ENCODE measurements around the gene PARM1.

The PARM1 gene

DNA sequence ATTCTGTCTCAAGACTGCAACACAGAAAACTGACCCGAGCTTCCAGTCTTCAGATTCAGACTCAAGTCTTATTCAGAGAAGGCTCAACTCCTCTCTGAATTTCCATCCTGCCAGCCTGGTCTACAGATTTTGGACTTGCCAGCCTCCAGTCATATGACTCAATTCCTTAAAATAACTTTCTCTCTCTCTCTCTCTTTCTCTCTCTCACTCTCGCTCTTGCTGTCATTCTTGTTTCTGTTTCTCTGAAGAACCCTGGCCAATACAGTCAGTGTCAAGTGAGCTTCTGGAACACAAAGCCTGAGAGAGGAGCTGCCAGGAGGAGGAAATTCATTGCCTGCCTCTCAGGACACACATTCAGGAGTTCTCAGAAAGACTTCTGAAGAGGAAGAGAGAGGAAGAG is 154.9 kb downstream of the PARM1 start:
- H3K4me3 ChIP-seq (ENCODE audit: low read depth, low read length) = no peak overlapping the region
- TF ChIP-seq, protein P1, sequence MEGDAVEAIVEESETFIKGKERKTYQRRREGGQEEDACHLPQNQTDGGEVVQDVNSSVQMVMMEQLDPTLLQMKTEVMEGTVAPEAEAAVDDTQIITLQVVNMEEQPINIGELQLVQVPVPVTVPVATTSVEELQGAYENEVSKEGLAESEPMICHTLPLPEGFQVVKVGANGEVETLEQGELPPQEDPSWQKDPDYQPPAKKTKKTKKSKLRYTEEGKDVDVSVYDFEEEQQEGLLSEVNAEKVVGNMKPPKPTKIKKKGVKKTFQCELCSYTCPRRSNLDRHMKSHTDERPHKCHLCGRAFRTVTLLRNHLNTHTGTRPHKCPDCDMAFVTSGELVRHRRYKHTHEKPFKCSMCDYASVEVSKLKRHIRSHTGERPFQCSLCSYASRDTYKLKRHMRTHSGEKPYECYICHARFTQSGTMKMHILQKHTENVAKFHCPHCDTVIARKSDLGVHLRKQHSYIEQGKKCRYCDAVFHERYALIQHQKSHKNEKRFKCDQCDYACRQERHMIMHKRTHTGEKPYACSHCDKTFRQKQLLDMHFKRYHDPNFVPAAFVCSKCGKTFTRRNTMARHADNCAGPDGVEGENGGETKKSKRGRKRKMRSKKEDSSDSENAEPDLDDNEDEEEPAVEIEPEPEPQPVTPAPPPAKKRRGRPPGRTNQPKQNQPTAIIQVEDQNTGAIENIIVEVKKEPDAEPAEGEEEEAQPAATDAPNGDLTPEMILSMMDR (IDR thresholded peaks at IDR 0.05; ENCODE audit: borderline replicate concordance, insufficient read depth, low read depth, low read length) = no peak

DNA sequence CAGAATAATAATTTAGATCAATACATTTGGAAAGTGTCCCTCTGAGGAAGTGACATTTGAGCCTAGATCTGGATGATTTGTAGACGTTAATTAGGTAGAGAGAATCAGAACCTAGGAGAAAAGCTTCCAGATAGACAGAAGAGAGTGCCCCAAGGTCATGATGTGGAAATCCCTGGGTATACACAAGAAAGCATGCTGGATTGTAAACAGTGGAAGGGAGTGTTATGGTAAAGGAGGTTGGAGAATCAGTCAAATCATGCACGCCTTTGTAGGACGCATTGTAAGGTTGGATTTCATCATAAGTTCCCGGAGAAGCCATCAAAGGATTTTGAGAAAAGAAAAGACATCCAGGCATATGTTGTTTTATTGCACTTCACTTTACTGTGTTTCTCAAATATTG is 156.3 kb downstream of the PARM1 start:
- no peak overlapping the region for H3K4me3 ChIP-seq (ENCODE audit: low read depth, low read length)

DNA sequence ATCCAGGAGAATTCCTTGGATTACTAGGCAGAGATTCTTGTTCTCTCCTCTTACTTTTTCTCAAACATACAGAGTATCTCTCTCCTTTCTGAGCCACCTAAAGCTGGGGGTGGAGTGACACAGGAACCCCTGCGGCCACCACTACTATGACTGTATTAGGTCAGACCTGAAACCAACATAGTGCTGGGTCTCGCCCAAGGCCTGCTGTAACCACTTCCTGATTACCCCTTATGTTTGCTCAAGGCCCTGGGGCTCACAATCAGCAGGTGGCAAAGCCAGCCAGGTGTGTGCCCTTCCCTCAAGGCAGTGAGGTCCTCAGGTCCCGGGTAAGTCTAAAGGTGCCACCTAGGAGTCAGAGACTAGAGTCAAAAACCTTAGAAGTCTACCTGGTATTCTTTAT is 166.4 kb downstream of the PARM1 start:
- no peak overlapping the region for H3K4me3 ChIP-seq (ENCODE audit: low read depth, low read length)
- TF ChIP-seq, protein P1 (IDR thresholded peaks at IDR 0.05; ENCODE audit: borderline replicate concordance, insufficient read depth, low read depth, low read length) = no peak

More for the DNA sequence above, 156.3 kb downstream of the PARM1 start:
- TF ChIP-seq, protein P1 (IDR thresholded peaks at IDR 0.05; ENCODE audit: borderline replicate concordance, insufficient read depth, low read depth, low read length) = no peak
